Esophagus muscularis mucosa (tissue), 4 donors: ENCODE data around the gene ZBED2.

ENCODE experiments used
- EP300 ChIP-seq: sonication (generic); formaldehyde crosslinking; IDR thresholded peaks from one replicate; pipeline ENCODE4 v1.6.1; 2017; ENCODE audit warnings: antibody characterized with exemption
- POLR2A ChIP-seq: fragments of 450-650 bp; IDR thresholded peaks from one replicate; pipeline ENCODE4 v1.6.1; 2017; ENCODE audit warnings: antibody characterized with exemption, moderate library complexity, mild to moderate bottlenecking, low read depth
- POLR2AphosphoS5 ChIP-seq, 2 donors: sonication (generic); formaldehyde crosslinking; IDR thresholded peaks; one replicate each; pipeline ENCODE4 v1.6.1; 2017; ENCODE audit warnings: antibody characterized with exemption in 2 of 2
- TF ChIP-seq, protein P1 (sequence below), 3 experiments: fragments of 200-600 bp in 2 of 3; fragments of 450-650 bp in 1 of 3; sonication (generic) in 2 of 3; IDR thresholded peaks; one replicate each; pipeline ENCODE4 v1.5.1; 2017 to 2019; ENCODE audit warnings: antibody characterized with exemption in 3 of 3, mild to moderate bottlenecking in 2 of 3, moderate library complexity in 1 of 3

DNA sequence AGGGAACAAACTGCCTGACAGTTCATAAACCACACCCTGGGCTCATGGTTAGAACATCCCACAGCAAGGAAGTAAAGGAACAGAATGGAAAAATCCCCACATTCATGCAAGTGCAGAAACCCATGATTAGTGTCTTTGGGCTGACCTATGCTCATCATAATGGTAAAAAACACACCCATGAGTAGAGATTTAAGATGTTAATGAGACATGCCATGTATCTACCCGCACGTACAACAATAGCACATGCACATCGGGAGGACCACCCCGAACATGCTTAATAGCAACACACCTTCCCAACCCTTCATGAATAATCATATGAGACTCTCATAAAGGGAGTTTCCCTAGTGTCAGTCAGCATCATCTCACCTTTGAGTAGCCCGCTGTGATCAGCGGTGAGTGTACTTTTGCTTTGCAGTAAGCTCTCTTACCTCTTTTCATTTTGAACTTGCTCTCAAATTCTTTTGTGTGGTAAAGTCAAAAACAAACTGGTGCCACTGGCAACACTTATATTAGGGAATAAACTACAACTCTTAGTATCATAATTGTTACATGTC, 23.2 kb downstream of the ZBED2 start:
- TF ChIP-seq EP300 (no peak), POLR2A (no peak), POLR2AphosphoS5 (IDR thresholded peaks at IDR 0.05) (no peak)
- TF ChIP-seq, protein P1, sequence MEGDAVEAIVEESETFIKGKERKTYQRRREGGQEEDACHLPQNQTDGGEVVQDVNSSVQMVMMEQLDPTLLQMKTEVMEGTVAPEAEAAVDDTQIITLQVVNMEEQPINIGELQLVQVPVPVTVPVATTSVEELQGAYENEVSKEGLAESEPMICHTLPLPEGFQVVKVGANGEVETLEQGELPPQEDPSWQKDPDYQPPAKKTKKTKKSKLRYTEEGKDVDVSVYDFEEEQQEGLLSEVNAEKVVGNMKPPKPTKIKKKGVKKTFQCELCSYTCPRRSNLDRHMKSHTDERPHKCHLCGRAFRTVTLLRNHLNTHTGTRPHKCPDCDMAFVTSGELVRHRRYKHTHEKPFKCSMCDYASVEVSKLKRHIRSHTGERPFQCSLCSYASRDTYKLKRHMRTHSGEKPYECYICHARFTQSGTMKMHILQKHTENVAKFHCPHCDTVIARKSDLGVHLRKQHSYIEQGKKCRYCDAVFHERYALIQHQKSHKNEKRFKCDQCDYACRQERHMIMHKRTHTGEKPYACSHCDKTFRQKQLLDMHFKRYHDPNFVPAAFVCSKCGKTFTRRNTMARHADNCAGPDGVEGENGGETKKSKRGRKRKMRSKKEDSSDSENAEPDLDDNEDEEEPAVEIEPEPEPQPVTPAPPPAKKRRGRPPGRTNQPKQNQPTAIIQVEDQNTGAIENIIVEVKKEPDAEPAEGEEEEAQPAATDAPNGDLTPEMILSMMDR (IDR thresholded peaks at IDR 0.05) = no peak
